Keratinocyte (primary cell): ENCODE results near the gene LINC00237. TPM values are rescaled to one million over a fixed set of nuclear protein-coding genes. Genes with fewer than 3 reads are reported as not detected.

Source experiments
- DNase-seq: peaks from one replicate; pipeline ENCODE4 v3.0.0-alpha.2; 2011; ENCODE audit warnings: low read depth, missing footprints, low spot score
- FAIRE-seq: peaks from 2 replicates; lab custom pipeline; 2011; peaks lifted over from hg19 to GRCh38; lab: Jason Lieb, UNC
- H2AFZ ChIP-seq: 2 replicates; pipeline ENCODE4 v1.6.0; 2012; ENCODE audit warnings: low read length, control low read depth, inconsistent platforms; ENCODE audit not compliant: control insufficient read depth
- H3K27ac ChIP-seq: 2 replicates; pipeline ENCODE4 v1.5.1; 2011; ENCODE audit warnings: low read length; ENCODE audit not compliant: control insufficient read depth, insufficient read depth
- H3K27me3 ChIP-seq: 3 replicates; pipeline ENCODE4 v1.6.0; 2011; ENCODE audit warnings: low read length; ENCODE audit not compliant: control insufficient read depth, insufficient read depth; ENCODE audit errors: extremely low read depth
- H3K36me3 ChIP-seq, 2 experiments: 2 replicates in 1 of 2; 3 replicates in 1 of 2; pipeline ENCODE4 v1.5.1; 2011; ENCODE audit warnings: low read length in 2 of 2, mild to moderate bottlenecking in 1 of 2; ENCODE audit not compliant: control insufficient read depth in 2 of 2, insufficient read depth in 2 of 2; ENCODE audit errors: extremely low read depth in 1 of 2
- H3K4me1 ChIP-seq: 3 replicates; pipeline ENCODE4 v1.5.1; 2011; ENCODE audit warnings: low read length; ENCODE audit not compliant: control insufficient read depth, insufficient read depth; ENCODE audit errors: extremely low read depth
- H3K4me2 ChIP-seq: 3 replicates; pipeline ENCODE4 v1.6.0; 2011; ENCODE audit warnings: low read depth, low read length; ENCODE audit not compliant: control insufficient read depth, insufficient read depth; ENCODE audit errors: extremely low read depth
- H3K4me3 ChIP-seq, 3 experiments: fragments of 200-600 bp in 1 of 3; sonication (generic) in 1 of 3; 2 replicates in 2 of 3; 3 replicates in 1 of 3; pipeline ENCODE4 v1.5.1; 2011 to 2016; ENCODE audit warnings: low read length in 3 of 3, mild to moderate bottlenecking in 3 of 3, control low read depth in 2 of 3, inconsistent platforms in 1 of 3, low read depth in 1 of 3, mixed read lengths in 1 of 3, mixed run types in 1 of 3, moderate library complexity in 1 of 3; ENCODE audit not compliant: control insufficient read depth in 2 of 3, insufficient read depth in 2 of 3; ENCODE audit errors: extremely low read depth in 1 of 3
- H3K79me2 ChIP-seq: 2 replicates; pipeline ENCODE4 v1.6.0; 2012; ENCODE audit warnings: low read length; ENCODE audit not compliant: control insufficient read depth, insufficient read depth
- H3K9ac ChIP-seq: 3 replicates; pipeline ENCODE4 v1.6.0; 2011; ENCODE audit warnings: low read length; ENCODE audit not compliant: control insufficient read depth, insufficient read depth; ENCODE audit errors: extremely low read depth
- H3K9me1 ChIP-seq: 3 replicates; pipeline ENCODE4 v1.6.0; 2011; ENCODE audit warnings: low read length; ENCODE audit not compliant: control insufficient read depth, insufficient read depth; ENCODE audit errors: extremely low read depth
- H3K9me3 ChIP-seq: 2 replicates; pipeline ENCODE4 v1.5.1; 2012; ENCODE audit warnings: low read depth, low read length; ENCODE audit not compliant: control insufficient read depth
- H4K20me1 ChIP-seq: 3 replicates; pipeline ENCODE4 v1.6.0; 2011; ENCODE audit warnings: low read length; ENCODE audit not compliant: control insufficient read depth, insufficient read depth; ENCODE audit errors: extremely low read depth
- CTCF ChIP-seq, 3 experiments: IDR thresholded peaks in 1 of 3; conservative IDR thresholded peaks in 1 of 3; optimal IDR thresholded peaks in 1 of 3; 2 replicates in 2 of 3; 3 replicates in 1 of 3; pipeline versions ENCODE3 to v1.5.1; 2011; ENCODE audit warnings: low read length in 3 of 3, mild to moderate bottlenecking in 3 of 3, moderate library complexity in 2 of 3, control low read depth in 1 of 3, inconsistent platforms in 1 of 3; ENCODE audit not compliant: insufficient read depth in 2 of 3; ENCODE audit errors: extremely low read depth in 1 of 3
- EZH2 ChIP-seq: IDR thresholded peaks from one replicate; pipeline ENCODE4 v1.6.1; 2012; ENCODE audit warnings: inconsistent platforms, mild to moderate bottlenecking, low read length, moderate library complexity
- dilution Hi-C: fragments of 300-500 bp; cut with MboI; formaldehyde crosslinking; loops from one replicate; pipeline ENCODE4 v1.7.0; 2020; ENCODE audit warnings: low sequenced_read_pairs; ENCODE audit not compliant: extremely low pct_ligation_motif_present
- polyA plus RNA-seq, 5 experiments: library from polyadenylated mRNA; depleted of rRNA in 3 of 5; stranded (reverse) in 3 of 5; stranded (forward) in 1 of 5; unstranded in 1 of 5; fragments of >200 nt; gene quantifications; 1 replicate in 1 of 5; 2 replicates in 3 of 5; 3 replicates in 1 of 5; pipeline versions ENCODE4 v1.2.1 to v1.2.3, GENCODE V29; 2011 to 2012; ENCODE audit warnings: missing spikeins in 2 of 5, low read depth in 1 of 5, low replicate concordance in 1 of 5

LINC00237 gene
- polyA plus RNA-seq, 1 donor (not counting 4 experiments of a cell fraction or from before 2014, with no cell fraction given) = not detected

GRCh38 chr20:21154692-21155091 lies 48.5 kb upstream of the LINC00237 start:
- TF ChIP-seq CTCF (optimal IDR thresholded peaks at IDR 0.05 in 1 of 3, IDR thresholded peaks at IDR 0.05 in 1 of 3, conservative IDR thresholded peaks at IDR 0.05 in 1 of 3; ENCODE audit: extremely low read depth in 1 of 3, insufficient read depth in 2 of 3, low read length in 3 of 3) = no peak
- TF ChIP-seq EZH2 = no peak
- dilution Hi-C loops = no loop called here
- no peak for FAIRE-seq

GRCh38 chr20:21151791-21152190 lies 45.6 kb upstream of the LINC00237 start:
- dilution Hi-C loops = no loop called here
- Histone ChIP-seq H3K27me3 (no peaks in the 10 kb centered on the region), H3K36me3 (no peaks in the 10 kb centered on the region), H2AFZ (no peak overlapping the region), H3K79me2 (no peaks in the 10 kb centered on the region), H4K20me1 (no peaks in the 10 kb centered on the region), H3K4me3 (no peak overlapping the region), H3K4me2 (no peak overlapping the region), H3K9me3 (no peaks in the 10 kb centered on the region), H3K9me1 (no peaks in the 10 kb centered on the region), H3K9ac (no peak overlapping the region), H3K4me1 (no peaks in the 10 kb centered on the region), H3K27ac (no peak overlapping the region)
- FAIRE-seq (no peak), DNase-seq (no peak)
- TF ChIP-seq CTCF (optimal IDR thresholded peaks at IDR 0.05 in 1 of 3, IDR thresholded peaks at IDR 0.05 in 1 of 3, conservative IDR thresholded peaks at IDR 0.05 in 1 of 3; ENCODE audit: extremely low read depth in 1 of 3, insufficient read depth in 2 of 3, low read length in 3 of 3) = no peak
- TF ChIP-seq EZH2 = no peak

More at GRCh38 chr20:21154692-21155091, 48.5 kb upstream of the LINC00237 start:
- no peak overlapping the region for H3K4me3 ChIP-seq
- H4K20me1 ChIP-seq = no peaks in the 10 kb centered on the region
- no peaks in the 10 kb centered on the region for H3K36me3 ChIP-seq
- no peak overlapping the region for H3K27ac ChIP-seq
- H3K4me1 ChIP-seq = no peaks in the 10 kb centered on the region
- DNase-seq = no peak
- no peaks in the 10 kb centered on the region for H3K9me3 ChIP-seq
- H3K4me2 ChIP-seq = no peak overlapping the region
- no peak overlapping the region for H2AFZ ChIP-seq
- no peaks in the 10 kb centered on the region for H3K9me1 ChIP-seq
- no peaks in the 10 kb centered on the region for H3K27me3 ChIP-seq
- H3K79me2 ChIP-seq = no peaks in the 10 kb centered on the region
- H3K9ac ChIP-seq = no peak overlapping the region
